HepG2 (cell line): ENCODE data around the gene RNASE13. TPM values are rescaled to one million over a fixed set of nuclear protein-coding genes. Genes with fewer than 3 reads are reported as not detected.
A peak's percentile ranks its signal among the peaks of the same experiment; 100 is the strongest.

Source experiments
- DRAP1 ChIP-seq: IDR thresholded peaks from 2 replicates; pipeline ENCODE4 v1.6.1; 2016; ENCODE audit warnings: missing genetic modification reagents, missing compliant biosample characterization
- ERF ChIP-seq: IDR thresholded peaks from 2 replicates; pipeline ENCODE4 v1.6.1; 2018; ENCODE audit warnings: missing biosample characterization, missing genetic modification reagents
- ETV5 ChIP-seq: IDR thresholded peaks from 2 replicates; pipeline ENCODE4 v1.6.1; 2018; ENCODE audit warnings: missing biosample characterization, missing genetic modification reagents, inconsistent platforms, borderline replicate concordance
- FOXM1 ChIP-seq: sonication (generic); formaldehyde crosslinking; IDR thresholded peaks from 2 replicates; pipeline ENCODE4 v1.5.0; 2020; ENCODE audit warnings: missing genetic modification reagents
- GPBP1L1 ChIP-seq: sonication (generic); formaldehyde crosslinking; IDR thresholded peaks from 2 replicates; pipeline ENCODE4 v1.5.0; 2020; ENCODE audit warnings: mild to moderate bottlenecking, missing genetic modification reagents
- KLF16 ChIP-seq, 2 experiments: sonication (generic) in 1 of 2; formaldehyde crosslinking in 1 of 2; IDR thresholded peaks; 2 replicates each; pipeline versions ENCODE4 v1.6.1 to v1.8.0; 2016 to 2023; ENCODE audit warnings: missing genetic modification reagents in 2 of 2, missing compliant biosample characterization in 1 of 2
- PCBP2 ChIP-seq: fragments of 200-400 bp; formaldehyde crosslinking; optimal IDR thresholded peaks from 2 replicates; pipeline ENCODE3; 2018; ENCODE audit warnings: low read length, low read depth; ENCODE audit not compliant: poor library complexity, severe bottlenecking
- PRDM4 ChIP-seq: sonication (generic); formaldehyde crosslinking; IDR thresholded peaks from 2 replicates; pipeline ENCODE4 v1.9.0; 2021; ENCODE audit warnings: missing genetic modification reagents, borderline replicate concordance
- ZBTB40 ChIP-seq, 2 experiments: fragments of 450-650 bp in 1 of 2; sonication (generic) in 1 of 2; formaldehyde crosslinking in 1 of 2; IDR thresholded peaks; 2 replicates each; pipeline versions ENCODE4 v1.6.1 to v1.8.0; 2016 to 2022; ENCODE audit warnings: antibody characterized with exemption in 1 of 2, mild to moderate bottlenecking in 1 of 2, missing genetic modification reagents in 1 of 2
- ZNF432 ChIP-seq: sonication (generic); formaldehyde crosslinking; IDR thresholded peaks from 2 replicates; pipeline ENCODE4 v1.5.0; 2020; ENCODE audit warnings: missing genetic modification reagents, mild to moderate bottlenecking, borderline replicate concordance
- ZNF710 ChIP-seq: sonication (generic); formaldehyde crosslinking; IDR thresholded peaks from 2 replicates; pipeline ENCODE4 v1.5.0; 2020; ENCODE audit warnings: mild to moderate bottlenecking, missing genetic modification reagents, borderline replicate concordance
- ZNF850 ChIP-seq: sonication (generic); formaldehyde crosslinking; conservative IDR thresholded peaks from 2 replicates; pipeline ENCODE4 v1.9.0; 2021; ENCODE audit warnings: mild to moderate bottlenecking, missing genetic modification reagents
- polyA plus RNA-seq, 8 experiments: library from polyadenylated mRNA; depleted of rRNA in 3 of 8; stranded (reverse) in 7 of 8; unstranded in 1 of 8; fragments of >200 nt; fragmentation: Illumina TruSeq in 4 of 8; extraction: Trizol in 4 of 8; gene quantifications; 2 replicates each; pipeline versions ENCODE4 v1.2.1 to v1.2.3, GENCODE V29; 2011 to 2016; ENCODE audit warnings: low read depth in 4 of 8, missing spikeins in 1 of 8, mixed read lengths in 1 of 8; ENCODE audit not compliant: insufficient read depth in 1 of 8
- total RNA-seq, 5 experiments: library from RNA; depleted of rRNA; stranded (reverse); fragments of >200 nt; fragmentation: Illumina TruSeq; extraction: Trizol; gene quantifications; 2 replicates each; pipeline ENCODE4 v1.2.3, GENCODE V29; 2016; ENCODE audit warnings: low read depth in 1 of 5

The RNASE13 gene
- total and polyA plus RNA-seq, 2 of the 13 experiments (the other 11 are each of a cell fraction or from before 2014, with no cell fraction given) = 1.0 TPM; not detected in 1

GRCh38 chr14:21054123-21054767, 19.6 kb upstream of the RNASE13 start (continued):
- TF ChIP-seq PRDM4 (CRISPR knock-in tag) (no peak), ZNF432 (CRISPR knock-in tag) (no peak), ZNF850 (CRISPR knock-in tag) (0 out of 2 replicates have a peak, but pooled peaks have one; percentile 47), PCBP2 (no peak), ZBTB40 (IDR thresholded peaks at IDR 0.05) (no peak), ZBTB40 (CRISPR knock-in tag; IDR thresholded peaks at IDR 0.05) (peak; percentile 82), ZNF710 (CRISPR knock-in tag) (peak; percentile 93; the same call in 1 of the 2 replicates), DRAP1 (peak; percentile 93), KLF16 (CRISPR knock-in tag; IDR thresholded peaks at IDR 0.05) (peak in 1 of 2 experiments; percentile 77; a peak in 2 of 4 replicates), ETV5 (peak; percentile 99), GPBP1L1 (CRISPR knock-in tag) (no peak), FOXM1 (CRISPR knock-in tag) (no peak), ERF (peak; percentile 88; the same call in 1 of the 2 replicates)
